HG03095 (cell line): ENCODE data around the gene LEPR.
"Not testable (repeated sequence)": the region's sequence is repeated elsewhere in the genome, so short reads cannot be mapped to it uniquely, and the experiment has no call there.

Source experiments
- ATAC-seq: cut with Tn5 transposase; IDR thresholded peaks from one replicate; pipeline ENCODE4 v1.9.1; 2021; ENCODE audit warnings: moderate library complexity; ENCODE audit not compliant: unreplicated experiment

LEPR gene

GRCh38 chr1:65435987-65436386, 15.5 kb downstream of the LEPR start:
- ATAC-seq, result no peak

GRCh38 chr1:65437616-65438015, 17.1 kb downstream of the LEPR start:
- no peak for ATAC-seq

GRCh38 chr1:65440322-65440900, 19.9 kb downstream of the LEPR start:
- ATAC-seq, result no peak

GRCh38 chr1:65440915-65441314, 20.4 kb downstream of the LEPR start:
- ATAC-seq, result no peak

- ATAC-seq, result no peak
Measured at GRCh38 chr1:65441464-65441863, 21.0 kb downstream of the LEPR start.

GRCh38 chr1:65442442-65442841, 22.0 kb downstream of the LEPR start:
- no peak for ATAC-seq

GRCh38 chr1:65443647-65444046, 23.2 kb downstream of the LEPR start:
- ATAC-seq, result no peak

- no peak for ATAC-seq
Measured at GRCh38 chr1:65444128-65444640, 23.7 kb downstream of the LEPR start.

- ATAC-seq, result no peak
Measured at GRCh38 chr1:65445837-65446236, 25.4 kb downstream of the LEPR start.

- no peak for ATAC-seq
Measured at GRCh38 chr1:65449214-65449823, 28.9 kb downstream of the LEPR start.

- ATAC-seq, result not testable (repeated sequence)
Measured at GRCh38 chr1:65455678-65456077, 35.2 kb downstream of the LEPR start.

- ATAC-seq, result no peak
Measured at GRCh38 chr1:65456481-65456880, 36.0 kb downstream of the LEPR start.

GRCh38 chr1:65457868-65458267, 37.4 kb downstream of the LEPR start:
- ATAC-seq, result no peak

- ATAC-seq, result peak; percentile 26
Measured at GRCh38 chr1:65458730-65459396, 38.4 kb downstream of the LEPR start.

GRCh38 chr1:65459397-65459768, 38.9 kb downstream of the LEPR start:
- peak; percentile 57 for ATAC-seq

- ATAC-seq, result not testable (repeated sequence)
Measured at GRCh38 chr1:65465837-65466236, 45.4 kb downstream of the LEPR start.

- ATAC-seq, result no peak
Measured at GRCh38 chr1:65467536-65467935, 47.1 kb downstream of the LEPR start.

GRCh38 chr1:65469126-65469888, 48.8 kb downstream of the LEPR start:
- ATAC-seq, result no peak

- ATAC-seq, result no peak
Measured at GRCh38 chr1:65469889-65470340, 49.4 kb downstream of the LEPR start.
